CD4-positive, alpha-beta T cell treated with Interleukin-1 beta for 1 hour (primary cell): ENCODE data around the gene SMCHD1.
"Not testable (repeated sequence)": the region's sequence is repeated elsewhere in the genome, so short reads cannot be mapped to it uniquely, and the experiment has no call there.

Source experiments
- DNase-seq, 2 donors: peaks; one replicate each; pipeline ENCODE4 v3.0.0-alpha.2; 2020 to 2022

The SMCHD1 gene

GRCh38 chr18:2657788-2658458 is 2.4 kb downstream of the SMCHD1 start:
- peak in 1 of 2 donors; percentile 39 for DNase-seq

DNA sequence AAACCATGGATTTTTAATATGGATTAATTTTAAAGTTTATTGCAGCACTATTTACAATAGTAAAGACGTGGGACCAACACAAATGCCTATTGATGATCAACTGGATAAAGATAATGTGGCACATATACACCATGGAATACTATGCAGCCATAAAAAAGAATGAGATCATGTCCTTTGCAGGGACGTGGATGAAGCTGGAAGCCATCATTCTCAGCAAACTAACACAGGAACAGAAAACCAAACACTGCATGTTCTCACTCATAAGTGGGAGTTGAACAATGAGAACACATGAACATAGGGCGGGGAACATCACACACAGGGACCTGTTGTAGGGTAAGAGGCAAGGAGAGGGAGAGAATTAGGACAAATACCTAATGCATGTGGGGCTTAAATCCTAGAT is 5.3 kb downstream of the SMCHD1 start:
- not testable (repeated sequence) for DNase-seq

DNA sequence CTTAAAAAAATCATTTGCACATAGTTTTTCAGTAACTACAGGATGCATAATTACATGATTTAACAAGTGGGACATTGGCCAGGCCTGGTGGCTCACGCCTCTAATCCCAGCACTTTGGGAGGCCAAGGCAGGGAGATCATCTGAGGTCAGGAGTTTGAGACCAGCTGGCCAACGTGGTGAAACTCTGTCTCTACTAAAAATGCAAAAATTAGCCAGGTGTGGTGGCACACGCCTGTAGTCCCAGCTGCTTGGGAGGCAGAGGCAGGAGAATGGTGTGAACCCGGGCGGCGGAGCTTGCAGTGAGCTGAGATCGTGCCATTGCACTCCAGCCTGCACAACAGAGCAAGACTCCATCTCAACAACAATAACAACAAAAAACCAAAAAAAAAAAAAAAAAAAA is 6.8 kb downstream of the SMCHD1 start:
- not testable (repeated sequence) for DNase-seq

DNA sequence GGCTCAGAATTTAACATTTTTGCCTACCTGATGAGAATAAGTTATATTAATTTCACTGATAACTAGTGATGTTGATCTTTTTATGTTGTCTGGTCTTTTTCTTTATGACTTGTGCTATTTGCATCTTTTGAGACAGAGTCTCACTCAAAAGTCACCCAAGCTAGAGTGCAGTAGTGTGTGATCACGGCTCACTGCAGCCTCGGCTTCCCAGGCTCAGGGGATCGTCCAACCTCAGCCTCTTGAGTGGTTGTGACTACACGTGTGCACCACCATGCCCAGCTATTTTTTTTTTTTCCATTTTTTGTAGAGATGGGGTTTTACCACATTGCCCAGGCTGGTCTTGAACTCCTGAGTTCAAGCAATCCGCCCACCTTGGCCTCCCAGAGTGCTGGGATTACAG is 7.5 kb downstream of the SMCHD1 start:
- no peak for DNase-seq

GRCh38 chr18:2672410-2672809 is 16.9 kb downstream of the SMCHD1 start:
- no peak for DNase-seq

DNA sequence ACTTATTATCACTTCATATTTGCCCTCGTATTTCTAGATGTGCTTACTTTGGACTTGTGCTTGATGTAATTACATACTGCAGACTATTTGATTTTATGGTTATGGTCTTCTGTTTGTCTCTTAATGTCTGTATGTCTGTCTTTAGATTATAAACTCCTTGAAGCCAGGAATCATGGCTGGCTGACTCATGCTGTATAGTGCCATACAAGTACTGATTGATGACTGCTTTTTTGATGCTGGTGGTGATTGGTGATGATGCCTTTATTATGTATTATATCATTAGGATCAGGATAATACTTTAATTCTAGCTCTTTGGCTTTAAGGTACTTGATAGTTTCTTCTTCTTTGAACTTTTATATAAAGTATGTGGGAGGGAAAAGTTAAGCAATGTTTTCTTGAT is 17.3 kb downstream of the SMCHD1 start:
- no peak for DNase-seq

DNA sequence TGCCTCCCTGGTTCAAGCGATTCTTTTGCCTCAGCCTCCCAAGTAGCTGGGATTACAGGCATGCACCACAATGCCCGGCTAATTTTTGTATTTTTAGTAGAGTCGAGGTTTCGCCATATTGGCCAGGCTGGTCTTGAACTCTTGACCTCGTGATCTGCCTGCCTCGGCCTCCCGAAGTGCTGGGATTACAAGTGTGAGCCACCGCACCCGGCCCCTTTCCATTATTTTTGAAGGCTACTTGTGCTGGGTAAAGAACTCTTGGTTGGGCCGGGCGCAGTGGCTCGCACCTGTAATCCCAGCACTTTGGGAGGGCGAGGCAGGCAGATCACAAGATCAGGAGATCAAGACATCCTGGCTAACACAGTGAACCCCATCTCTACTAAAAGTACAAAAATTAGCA is 23.4 kb downstream of the SMCHD1 start:
- not testable (repeated sequence) for DNase-seq

- no peak for DNase-seq
These were observed 24.8 kb downstream of the SMCHD1 start for GRCh38 chr18:2680216-2680792.

- DNase-seq, result no peak
These were observed 26.6 kb downstream of the SMCHD1 start for GRCh38 chr18:2681993-2682603.

DNA sequence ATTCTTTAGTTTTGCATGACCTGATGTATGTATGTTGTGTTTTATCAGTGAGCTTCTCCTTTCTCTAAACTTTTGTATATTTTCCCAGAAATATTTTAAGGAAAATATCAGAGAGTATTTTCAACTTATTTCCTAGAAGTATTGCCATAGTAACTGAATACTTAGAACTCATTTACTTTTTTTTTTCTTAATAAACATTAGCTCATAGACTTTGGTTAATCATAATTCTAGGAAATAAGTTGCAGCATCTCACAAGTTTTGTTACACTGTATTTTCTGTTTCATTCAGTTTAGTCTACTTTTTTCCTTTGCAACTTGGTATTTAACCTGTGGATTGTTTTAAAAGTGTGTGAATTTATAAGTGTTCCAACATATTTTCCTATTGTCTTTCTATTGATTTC is 27.5 kb downstream of the SMCHD1 start:
- DNase-seq, result no peak

DNA sequence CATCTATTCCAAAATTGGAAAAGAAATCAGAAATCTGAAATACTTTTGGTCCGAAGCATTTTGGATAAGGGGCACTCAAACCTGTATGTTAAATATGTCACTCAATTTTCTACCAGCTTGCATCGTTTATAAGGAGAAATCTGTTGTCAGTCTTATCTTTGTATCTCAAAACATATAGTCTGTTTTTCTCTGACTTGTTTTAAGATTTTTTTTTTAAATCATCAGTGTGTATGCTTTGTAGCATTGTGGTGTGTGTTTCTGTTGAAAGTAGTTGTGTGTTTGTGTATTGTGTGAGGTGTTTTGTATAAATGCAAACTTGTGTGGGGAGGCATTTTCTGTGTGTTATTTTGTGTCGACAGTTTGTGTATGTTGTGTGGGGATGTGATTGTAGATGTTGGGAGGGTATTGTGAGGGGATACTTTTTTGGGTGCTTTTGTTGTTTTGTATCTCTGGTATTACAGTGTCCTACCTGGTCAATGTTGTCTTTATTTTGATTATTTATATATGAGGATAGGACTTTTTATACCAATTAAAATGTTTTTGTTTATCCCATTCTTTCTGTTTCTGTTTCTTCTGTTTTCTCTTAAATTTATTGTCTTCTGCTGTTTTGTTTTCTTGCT is 30.9 kb downstream of the SMCHD1 start:
- no peak for DNase-seq

DNA sequence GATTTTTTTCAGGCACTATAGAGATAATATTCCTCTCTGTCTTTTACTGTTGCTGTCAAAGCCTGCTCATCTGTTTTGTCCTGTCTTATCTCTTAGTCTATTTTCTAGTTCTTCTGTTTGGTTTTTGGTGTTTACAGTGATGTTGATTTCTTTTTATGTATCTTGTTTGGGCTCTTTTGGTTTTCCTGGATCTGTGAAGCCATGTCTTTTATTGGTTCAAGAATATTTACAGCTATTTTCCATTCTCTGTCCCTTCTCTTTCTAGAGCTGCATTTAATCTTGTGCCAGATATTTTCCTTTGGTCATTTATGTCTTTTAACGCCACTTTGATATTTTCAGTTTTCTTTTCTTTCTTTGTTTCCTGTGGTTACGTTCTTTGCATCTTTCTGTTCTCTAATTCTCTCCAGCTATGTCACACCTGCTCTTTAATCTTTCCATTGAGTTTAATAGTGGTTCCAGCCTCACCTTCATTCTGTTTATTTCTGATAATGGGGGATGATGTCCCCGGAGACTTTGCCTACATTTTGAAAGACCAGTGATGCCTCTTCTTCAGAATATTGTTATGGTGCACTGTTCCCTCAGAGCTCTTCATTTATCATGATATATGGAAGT is 32.0 kb downstream of the SMCHD1 start:
- no peak for DNase-seq

GRCh38 chr18:2692508-2692907 is 37.0 kb downstream of the SMCHD1 start:
- DNase-seq, result no peak

- no peak for DNase-seq
These were observed 41.7 kb downstream of the SMCHD1 start for GRCh38 chr18:2697184-2697583.

DNA sequence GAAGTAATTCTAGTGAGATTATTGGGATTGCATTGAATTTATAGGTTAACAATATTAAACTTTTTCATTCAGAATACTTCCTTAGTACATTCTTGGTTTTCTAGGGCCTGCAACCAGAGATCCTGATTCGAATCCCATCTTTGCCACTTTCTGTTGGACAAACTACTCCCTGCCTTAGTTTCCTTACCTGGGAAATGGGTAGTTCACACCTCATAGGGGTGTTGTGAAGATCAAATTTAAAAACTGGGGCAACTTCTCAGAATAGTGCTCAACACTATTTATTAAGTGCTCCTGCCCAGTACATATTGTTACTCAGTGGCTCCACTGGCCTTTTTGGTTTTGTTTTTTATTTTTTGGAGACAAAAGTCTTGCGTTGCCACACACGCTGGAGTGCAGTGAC is 43.5 kb downstream of the SMCHD1 start:
- no peak for DNase-seq

DNA sequence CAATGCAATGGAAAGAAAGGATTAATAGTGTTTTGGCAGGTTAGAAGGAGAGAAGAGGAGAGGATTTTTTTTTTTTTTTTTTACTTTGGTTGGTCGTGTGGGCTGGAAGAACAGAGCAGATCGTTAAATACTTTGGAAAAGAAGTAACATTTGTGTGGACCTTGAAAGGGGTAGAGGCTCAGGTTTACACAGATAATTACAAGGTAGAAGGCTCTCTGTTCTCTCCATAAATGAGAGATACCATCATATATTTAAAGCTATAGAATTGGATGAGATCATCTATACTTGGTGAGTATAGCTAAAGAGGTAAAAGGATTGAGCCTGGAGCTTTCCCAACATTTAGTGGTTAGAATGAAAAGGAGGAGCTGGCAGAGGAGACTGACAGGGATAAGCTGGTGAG is 49.0 kb downstream of the SMCHD1 start:
- no peak for DNase-seq

DNA sequence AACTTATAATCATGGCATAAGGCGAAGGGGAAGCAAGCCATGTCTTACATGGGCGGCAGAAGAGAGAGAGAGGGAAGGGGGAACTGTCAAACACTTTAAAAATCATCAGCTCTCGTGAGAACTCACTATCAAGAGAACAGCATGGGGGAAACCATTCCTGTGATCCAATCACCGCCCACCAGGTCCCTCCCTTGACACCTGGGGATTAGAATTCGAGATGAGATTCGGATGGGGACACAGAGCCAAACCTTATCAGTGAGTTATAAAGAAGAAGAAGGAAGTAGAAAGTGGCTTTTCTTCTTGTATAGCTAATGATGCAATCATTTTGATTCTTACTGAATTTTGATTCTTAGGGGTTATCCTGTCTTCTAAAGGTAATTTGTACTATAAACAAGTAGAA is 51.4 kb downstream of the SMCHD1 start:
- no peak for DNase-seq

DNA sequence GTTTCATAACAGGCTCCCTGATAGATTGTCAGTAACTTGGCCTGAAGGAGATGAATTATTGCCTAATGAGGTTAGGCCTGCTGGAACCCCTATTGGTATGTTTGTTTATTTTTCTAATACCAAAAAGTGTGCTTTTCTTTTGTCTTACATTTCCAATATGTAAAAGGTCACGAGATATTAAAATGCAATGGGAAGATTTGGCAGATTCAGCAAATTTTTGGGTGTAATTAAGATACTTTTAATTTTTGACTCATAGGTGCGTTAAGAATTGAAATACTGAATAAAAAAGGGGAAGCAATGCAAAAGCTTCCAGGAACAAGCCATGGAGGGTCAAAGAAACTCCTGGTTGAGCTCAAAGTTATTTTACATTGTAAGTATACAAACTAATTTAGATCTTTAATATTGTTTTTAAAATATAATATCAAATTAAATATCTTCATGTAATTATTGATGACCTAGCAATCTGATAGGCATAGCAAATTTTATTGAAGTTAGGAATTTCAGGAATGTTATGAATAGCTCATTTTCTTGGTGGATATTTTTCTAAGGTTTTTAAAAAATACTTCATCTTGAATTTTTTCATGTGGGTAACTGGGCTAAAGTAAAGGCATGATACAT is 52.1 kb downstream of the SMCHD1 start:
- no peak for DNase-seq

GRCh38 chr18:2709316-2709715 is 53.8 kb downstream of the SMCHD1 start:
- DNase-seq, result no peak

DNA sequence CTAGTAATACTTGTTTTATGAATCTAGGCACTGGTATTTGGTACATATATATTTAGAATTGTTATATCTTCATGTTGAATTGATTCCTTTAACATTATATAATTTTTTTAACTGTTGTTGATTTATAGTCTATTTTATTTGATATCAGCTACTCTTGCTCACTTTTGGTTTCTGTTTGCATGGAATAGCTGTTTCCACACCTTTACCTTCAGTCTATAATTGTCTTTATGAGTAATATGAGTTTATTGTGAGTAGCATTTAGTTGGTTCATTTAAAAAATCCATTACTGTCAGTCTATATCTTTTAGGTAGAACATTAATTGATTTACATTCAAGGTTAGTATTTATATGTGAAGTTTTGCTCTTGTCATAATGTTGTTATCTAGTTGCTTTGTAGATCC is 58.6 kb downstream of the SMCHD1 start:
- no peak for DNase-seq

DNA sequence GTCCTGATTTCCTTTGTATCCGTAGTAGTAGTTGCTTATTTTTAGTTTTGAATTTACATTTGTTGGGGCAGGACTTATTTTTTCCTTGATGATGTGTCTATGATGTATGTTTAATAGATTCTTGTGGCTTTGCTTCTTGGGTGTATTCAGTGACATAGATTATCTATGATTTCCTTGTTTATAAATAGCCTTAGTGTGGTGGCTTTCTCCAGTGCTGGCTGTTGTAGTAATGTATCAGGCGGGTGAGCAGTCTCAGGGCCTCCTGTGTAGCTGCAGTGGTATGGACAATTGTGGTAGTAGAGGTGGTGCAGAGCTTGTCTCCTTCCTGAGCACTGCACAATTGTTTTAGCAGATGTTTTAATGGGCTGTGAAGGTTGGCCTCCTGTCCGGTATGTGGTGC is 60.5 kb downstream of the SMCHD1 start:
- DNase-seq, result no peak

- no peak for DNase-seq
These were observed 61.1 kb downstream of the SMCHD1 start for GRCh38 chr18:2716394-2717326.
